GM23338 (cell line): ENCODE data around the gene ZSCAN25. TPM values are rescaled to one million over a fixed set of nuclear protein-coding genes. Genes with fewer than 3 reads are reported as not detected.

Experiments used
- ATAC-seq: fragments of 200-7000 bp; cut with Tn5 transposase; 3 replicates; pipeline ENCODE4 v1.9.1; 2020
- DNase-seq: peaks from one replicate; pipeline ENCODE4 v3.0.0-alpha.2; 2015; ENCODE audit warnings: low spot score
- H2AFZ ChIP-seq: fragments of 200-600 bp; sonication (generic); 2 replicates; pipeline ENCODE4 v1.8.0; 2016; ENCODE audit warnings: antibody characterized with exemption, mild to moderate bottlenecking, moderate library complexity
- H3F3A ChIP-seq: fragments of 200-600 bp; sonication (generic); replicated peaks from 2 replicates; pipeline ENCODE4 v1.8.0; 2017; ENCODE audit warnings: antibody characterized with exemption, mixed run types, low read depth
- H3K27ac ChIP-seq: fragments of 200-600 bp; sonication (generic); 2 replicates; pipeline ENCODE4 v1.6.1; 2016; ENCODE audit warnings: low read depth
- H3K27me3 ChIP-seq: fragments of 200-600 bp; sonication (generic); 2 replicates; pipeline ENCODE4 v1.8.0; 2016; ENCODE audit warnings: mild to moderate bottlenecking, mixed run types, moderate library complexity; ENCODE audit not compliant: insufficient read depth
- H3K36me3 ChIP-seq: fragments of 200-600 bp; sonication (generic); 2 replicates; pipeline ENCODE4 v1.8.0; 2016; ENCODE audit warnings: mild to moderate bottlenecking; ENCODE audit not compliant: insufficient read depth
- H3K4me1 ChIP-seq: fragments of 200-600 bp; sonication (generic); 2 replicates; pipeline ENCODE4 v1.8.0; 2016; ENCODE audit warnings: mild to moderate bottlenecking, moderate library complexity; ENCODE audit not compliant: insufficient read depth
- H3K4me2 ChIP-seq: fragments of 200-600 bp; sonication (generic); 2 replicates; pipeline ENCODE4 v1.7.1; 2017; ENCODE audit warnings: mixed run types
- H3K4me3 ChIP-seq: fragments of 200-600 bp; sonication (generic); 2 replicates; pipeline ENCODE4 v1.6.1; 2016; ENCODE audit warnings: mixed run types
- H3K79me2 ChIP-seq: fragments of 200-600 bp; sonication (generic); replicated peaks from 2 replicates; pipeline ENCODE4 v1.8.0; 2017; ENCODE audit warnings: mild to moderate bottlenecking; ENCODE audit not compliant: insufficient read depth
- H3K9me2 ChIP-seq: fragments of 200-600 bp; sonication (generic); 2 replicates; pipeline ENCODE4 v1.8.0; 2017; ENCODE audit not compliant: insufficient read depth
- H4K20me1 ChIP-seq: fragments of 200-600 bp; sonication (generic); replicated peaks from 2 replicates; pipeline ENCODE4 v1.8.0; 2017; ENCODE audit warnings: mild to moderate bottlenecking; ENCODE audit not compliant: insufficient read depth
- H3K27ac Mint-ChIP-seq: 2 replicates; pipeline ENCODE4 v1.8.0; 2020; ENCODE audit warnings: inconsistent platforms, mild to moderate bottlenecking, moderate library complexity, mixed read lengths
- H3K27me3 Mint-ChIP-seq: 3 replicates; pipeline ENCODE4 v1.8.0; 2022; ENCODE audit warnings: low read depth, mild to moderate bottlenecking, moderate library complexity, mixed read lengths, inconsistent platforms; ENCODE audit not compliant: insufficient read depth, poor library complexity
- H3K36me3 Mint-ChIP-seq: 3 replicates; pipeline ENCODE4 v1.8.0; 2021; ENCODE audit warnings: low read depth, mild to moderate bottlenecking, inconsistent platforms, moderate library complexity, mixed read lengths
- H3K4me1 Mint-ChIP-seq: 3 replicates; pipeline ENCODE4 v1.8.0; 2020; ENCODE audit warnings: mild to moderate bottlenecking, inconsistent platforms, mixed read lengths
- H3K4me3 Mint-ChIP-seq: 3 replicates; pipeline ENCODE4 v1.8.0; 2021; ENCODE audit warnings: moderate library complexity, mild to moderate bottlenecking, inconsistent platforms, mixed read lengths
- H3K9me3 Mint-ChIP-seq: 3 replicates; pipeline ENCODE4 v1.8.0; 2020; ENCODE audit warnings: moderate library complexity, mild to moderate bottlenecking, inconsistent platforms, mixed read lengths
- CTCF ChIP-seq, 2 experiments: fragments of 200-600 bp in 1 of 2; sonication (generic) in 1 of 2; conservative IDR thresholded peaks; 2 replicates each; pipeline versions ENCODE4 v1.5.1 to v1.6.1; 2016 to 2017; ENCODE audit warnings: antibody characterized with exemption in 2 of 2, low read depth in 2 of 2, mild to moderate bottlenecking in 2 of 2, moderate library complexity in 1 of 2
- EZH2 ChIP-seq: fragments of 200-600 bp; sonication (generic); IDR thresholded peaks from one replicate; pipeline ENCODE4 v1.8.0; 2017; ENCODE audit warnings: antibody characterized with exemption, mild to moderate bottlenecking, low read depth; ENCODE audit not compliant: unreplicated experiment
- STAT1 ChIP-seq: IDR thresholded peaks from one replicate; pipeline ENCODE4 v1.6.1; 2016; ENCODE audit warnings: antibody characterized with exemption; ENCODE audit not compliant: unreplicated experiment
- ZNF114 ChIP-seq: fragments of 250-450 bp; sonication (Bioruptor Pico); IDR thresholded peaks from 2 replicates; pipeline ENCODE4 v1.5.0; 2020; ENCODE audit warnings: mild to moderate bottlenecking, moderate library complexity
- ZNF331 ChIP-seq: fragments of 250-450 bp; sonication (Bioruptor Pico); IDR thresholded peaks from 2 replicates; pipeline ENCODE4 v1.5.0; 2020; ENCODE audit warnings: low read depth, mild to moderate bottlenecking, moderate library complexity
- ZNF462 ChIP-seq: fragments of 250-450 bp; sonication (Bioruptor Pico); IDR thresholded peaks from 2 replicates; pipeline ENCODE4 v1.5.0; 2020; ENCODE audit warnings: mild to moderate bottlenecking, moderate library complexity
- polyA plus RNA-seq: library from polyadenylated mRNA; unstranded; fragments of >200 nt; fragmentation: Nextera tagmentation; extraction: Ambion mirVana; gene quantifications from 2 replicates; pipeline ENCODE4 v1.2.1, GENCODE V29; 2016
- total RNA-seq: library from RNA; depleted of rRNA; stranded (reverse); fragments of >200 nt; shearing (Covaris generic); gene quantifications from 2 replicates; pipeline ENCODE4 v1.2.3, GENCODE V29; 2014
- TF ChIP-seq, protein P1 (sequence below): IDR thresholded peaks from 2 replicates; pipeline ENCODE4 v1.6.1; 2016; ENCODE audit warnings: antibody characterized with exemption

ZSCAN25 gene
- total and polyA plus RNA-seq, 2 experiments from 2014 or later = 4.8 to 17.5 TPM

GRCh38 chr7:99629643-99630042 is 12.9 kb downstream of the ZSCAN25 start (continued):
- TF ChIP-seq ZNF462 (CRISPR knock-in tag) = no peak
- TF ChIP-seq ZNF331 (CRISPR knock-in tag) = no peak
- TF ChIP-seq STAT1 = no peak
- no peak for TF ChIP-seq EZH2

DNA sequence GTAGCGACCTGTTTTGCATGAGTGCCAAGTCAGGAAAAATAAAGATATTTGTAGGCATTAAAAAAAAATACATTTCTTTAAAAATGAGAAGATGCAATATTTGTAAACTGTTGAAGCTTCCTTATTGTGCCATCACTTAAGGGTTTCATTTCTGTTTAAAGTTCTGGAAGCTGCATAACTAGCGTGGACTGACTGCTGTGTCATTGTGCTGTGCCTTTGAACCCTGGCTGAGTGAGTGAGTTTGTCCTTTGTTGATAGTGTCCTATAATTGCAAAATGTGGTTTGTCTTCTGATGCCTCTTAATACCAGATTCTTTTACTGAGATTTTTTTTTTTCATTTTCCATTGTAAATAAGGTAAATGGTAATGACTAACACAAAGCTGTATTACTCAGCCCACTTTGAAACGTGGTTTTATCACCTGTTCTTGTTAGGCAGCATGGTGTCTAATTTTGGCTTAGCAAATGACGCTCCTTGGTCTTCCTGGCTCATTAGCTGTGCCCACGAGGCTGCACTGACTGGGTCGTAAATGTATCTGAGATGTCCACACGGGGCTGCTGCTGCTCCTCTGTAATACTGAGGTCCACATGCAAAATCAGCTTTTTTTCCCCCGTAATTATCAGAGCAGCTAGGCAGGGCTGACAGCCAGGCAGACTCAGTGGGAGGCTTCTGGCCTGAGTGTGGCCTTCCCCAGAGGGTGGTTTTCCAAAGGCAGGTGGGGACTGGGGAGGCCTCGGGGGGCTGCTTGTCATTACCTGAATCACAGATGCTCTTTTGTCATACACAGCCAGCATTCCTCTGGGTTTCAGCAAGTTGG is 14.8 kb downstream of the ZSCAN25 start:
- Histone ChIP-seq H3F3A (0 out of 2 replicates have a peak, but pooled peaks cover 8% of the 10 kb centered on the region), H3K9me2 (no peaks in the 10 kb centered on the region), H4K20me1 (peaks cover 17% of the 10 kb centered on the region), H3K4me3 (no peak overlapping the region), H3K27ac (peak overlapping the region; percentile 18; the same call in 1 of the 2 replicates), H3K27me3 (no peaks in the 10 kb centered on the region), H3K79me2 (no peaks in the 10 kb centered on the region), H3K36me3 (peaks cover 22% of the 10 kb centered on the region), H3K4me2 (no peak overlapping the region), H2AFZ (no peak overlapping the region), H3K4me1 (peaks cover 14% of the 10 kb centered on the region)
- ATAC-seq (peak; percentile 78), DNase-seq (peak; percentile 54)
- Mint-ChIP-seq H3K27ac (peak overlapping the region; percentile 56), H3K9me3 (no peaks in the 10 kb centered on the region), H3K36me3 (peaks cover 51% of the 10 kb centered on the region), H3K4me3 (no peak overlapping the region), H3K27me3 (peaks cover 4% of the 10 kb centered on the region), H3K4me1 (peaks cover 41% of the 10 kb centered on the region)
- TF ChIP-seq, protein P1, sequence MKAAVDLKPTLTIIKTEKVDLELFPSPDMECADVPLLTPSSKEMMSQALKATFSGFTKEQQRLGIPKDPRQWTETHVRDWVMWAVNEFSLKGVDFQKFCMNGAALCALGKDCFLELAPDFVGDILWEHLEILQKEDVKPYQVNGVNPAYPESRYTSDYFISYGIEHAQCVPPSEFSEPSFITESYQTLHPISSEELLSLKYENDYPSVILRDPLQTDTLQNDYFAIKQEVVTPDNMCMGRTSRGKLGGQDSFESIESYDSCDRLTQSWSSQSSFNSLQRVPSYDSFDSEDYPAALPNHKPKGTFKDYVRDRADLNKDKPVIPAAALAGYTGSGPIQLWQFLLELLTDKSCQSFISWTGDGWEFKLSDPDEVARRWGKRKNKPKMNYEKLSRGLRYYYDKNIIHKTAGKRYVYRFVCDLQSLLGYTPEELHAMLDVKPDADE = no peak
- TF ChIP-seq ZNF114 (CRISPR knock-in tag) (no peak), CTCF (conservative IDR thresholded peaks at IDR 0.05; ENCODE audit: low read depth in 2 of 2) (peak; percentile 43 to 60)
